GM18507 (cell line): Measurements from ENCODE around the gene MTCH1.

ENCODE experiments used
- DNase-seq: peaks from one replicate; pipeline ENCODE4 v3.0.0; 2011; ENCODE audit warnings: low read depth; ENCODE audit not compliant: insufficient read length; ENCODE audit errors: extremely low spot score
- FAIRE-seq: peaks from 2 replicates; lab custom pipeline; 2011; peaks lifted over from hg19 to GRCh38; lab: Jason Lieb, UNC

The MTCH1 gene

GRCh38 chr6:36936824-36937223 is 49.2 kb downstream of the MTCH1 start:
- no peak for DNase-seq
- FAIRE-seq = no peak

GRCh38 chr6:36934901-36935300 is 51.1 kb downstream of the MTCH1 start:
- DNase-seq (no peak), FAIRE-seq (no peak)

GRCh38 chr6:36933519-36933918 is 52.5 kb downstream of the MTCH1 start:
- DNase-seq (no peak), FAIRE-seq (no peak)

- no peak for DNase-seq
- FAIRE-seq = no peak
Observed at GRCh38 chr6:36933102-36933501, 52.9 kb downstream of the MTCH1 start.

- DNase-seq = no peak
- FAIRE-seq = no peak
Observed at GRCh38 chr6:36930483-36930882, 55.5 kb downstream of the MTCH1 start.

GRCh38 chr6:36929607-36930006 is 56.4 kb downstream of the MTCH1 start:
- DNase-seq (no peak), FAIRE-seq (no peak)

GRCh38 chr6:36929152-36929551 is 56.8 kb downstream of the MTCH1 start:
- FAIRE-seq (no peak), DNase-seq (no peak)

GRCh38 chr6:36928547-36928918 is 57.5 kb downstream of the MTCH1 start:
- FAIRE-seq = no peak
- DNase-seq = no peak

- FAIRE-seq = no peak
Observed at GRCh38 chr6:36927691-36928546, 58.1 kb downstream of the MTCH1 start.

GRCh38 chr6:36926708-36927513 is 59.1 kb downstream of the MTCH1 start:
- DNase-seq (no peak), FAIRE-seq (no peak)

More at GRCh38 chr6:36927691-36928546, 58.1 kb downstream of the MTCH1 start:
- DNase-seq = no peak

GRCh38 chr6:36925809-36926208 is 60.2 kb downstream of the MTCH1 start:
- FAIRE-seq (no peak), DNase-seq (no peak)

- DNase-seq (no peak), FAIRE-seq (no peak)
Observed at GRCh38 chr6:36924778-36925374, 61.1 kb downstream of the MTCH1 start.

GRCh38 chr6:36924131-36924530 is 61.9 kb downstream of the MTCH1 start:
- FAIRE-seq (no peak), DNase-seq (no peak)

- DNase-seq = no peak
- FAIRE-seq = no peak
Observed at GRCh38 chr6:36920546-36920945, 65.5 kb downstream of the MTCH1 start.

- FAIRE-seq (no peak), DNase-seq (no peak)
Observed at GRCh38 chr6:36920049-36920448, 65.9 kb downstream of the MTCH1 start.
